GM18868 (cell line): Measurements from ENCODE around the gene PCED1A.
"Not testable (repeated sequence)": the region's sequence is repeated elsewhere in the genome, so short reads cannot be mapped to it uniquely, and the experiment has no call there.

ENCODE experiments used
- ATAC-seq: cut with Tn5 transposase; IDR thresholded peaks from one replicate; pipeline ENCODE4 v1.9.1; 2021; ENCODE audit warnings: mild to moderate bottlenecking, moderate library complexity; ENCODE audit not compliant: unreplicated experiment

PCED1A gene

GRCh38 chr20:2834401-2835110 lies 5.9 kb downstream of the PCED1A start:
- no peak for ATAC-seq

- no peak for ATAC-seq
These were observed 6.7 kb downstream of the PCED1A start for GRCh38 chr20:2833761-2834160.

- not testable (repeated sequence) for ATAC-seq
These were observed 9.2 kb downstream of the PCED1A start for GRCh38 chr20:2831206-2831605.

- no peak for ATAC-seq
These were observed 11.1 kb downstream of the PCED1A start for GRCh38 chr20:2829376-2829775.

- no peak for ATAC-seq
These were observed 13.8 kb downstream of the PCED1A start for GRCh38 chr20:2826655-2827054.

GRCh38 chr20:2825761-2826160 lies 14.7 kb downstream of the PCED1A start:
- no peak for ATAC-seq

GRCh38 chr20:2822073-2822472 lies 18.4 kb downstream of the PCED1A start:
- no peak for ATAC-seq

GRCh38 chr20:2820896-2821869 lies 19.3 kb downstream of the PCED1A start:
- no peak for ATAC-seq

GRCh38 chr20:2820084-2820895 lies 20.2 kb downstream of the PCED1A start:
- ATAC-seq: no peak

- no peak for ATAC-seq
These were observed 22.4 kb downstream of the PCED1A start for GRCh38 chr20:2817891-2818595.

GRCh38 chr20:2817341-2817726 lies 23.1 kb downstream of the PCED1A start:
- no peak for ATAC-seq

- ATAC-seq: no peak
These were observed 23.7 kb downstream of the PCED1A start for GRCh38 chr20:2816583-2817340.

- no peak for ATAC-seq
These were observed 24.3 kb downstream of the PCED1A start, which contains the start of gene TMEM239 for GRCh38 chr20:2816030-2816582. TMEM239 (plus strand) TSS chr20:2816364; CDS start chr20:2816555, 191 bp downstream.

GRCh38 chr20:2815242-2815900 lies 25.1 kb downstream of the PCED1A start:
- ATAC-seq: no peak

- ATAC-seq: no peak
These were observed 25.8 kb downstream of the PCED1A start, which contains the start of gene C20orf141 for GRCh38 chr20:2814587-2815051. C20orf141 (plus strand) TSS chr20:2814987; CDS start chr20:2815185, 198 bp downstream.

GRCh38 chr20:2814076-2814475 lies 26.4 kb downstream of the PCED1A start:
- no peak for ATAC-seq

- ATAC-seq: no peak
These were observed 28.3 kb downstream of the PCED1A start for GRCh38 chr20:2812189-2812588.

GRCh38 chr20:2809690-2810089 lies 30.8 kb downstream of the PCED1A start:
- no peak for ATAC-seq

GRCh38 chr20:2807929-2808328 lies 32.5 kb downstream of the PCED1A start:
- not testable (repeated sequence) for ATAC-seq
